Amygdala (tissue), 56 donors: ENCODE measurements around the gene CDC73.
"Not testable (repeated sequence)": the region's sequence is repeated elsewhere in the genome, so short reads cannot be mapped to it uniquely, and the experiment has no call there.

Experiments used
- DNase-seq, 56 donors: peaks; one replicate each; lab custom pipeline; 2025; lab: John Stamatoyannopoulos, UW

The CDC73 gene

GRCh38 chr1:193113258-193113991 is 8.4 kb upstream of the CDC73 start:
- DNase-seq = no peak

- DNase-seq = no peak
These were observed 7.9 kb upstream of the CDC73 start for GRCh38 chr1:193113992-193114332.

- DNase-seq = no peak
These were observed 7.2 kb upstream of the CDC73 start for GRCh38 chr1:193114485-193115095.

- no peak for DNase-seq
These were observed 6.1 kb upstream of the CDC73 start for GRCh38 chr1:193115629-193116227.

- not testable (repeated sequence) for DNase-seq
These were observed 4.7 kb upstream of the CDC73 start for GRCh38 chr1:193117167-193117566.

- no peak for DNase-seq
These were observed 3.6 kb upstream of the CDC73 start for GRCh38 chr1:193118194-193118593.

- no peak for DNase-seq
These were observed 2.8 kb upstream of the CDC73 start for GRCh38 chr1:193118803-193119730.

- no peak for DNase-seq
These were observed 1.1 kb upstream of the CDC73 start for GRCh38 chr1:193120604-193121166.

- DNase-seq = no peak
These were observed 1.9 kb downstream of the CDC73 start for GRCh38 chr1:193123751-193124150.

- no peak for DNase-seq
These were observed 3.5 kb downstream of the CDC73 start for GRCh38 chr1:193125369-193125768.

GRCh38 chr1:193131266-193131860 is 9.5 kb downstream of the CDC73 start:
- no peak for DNase-seq

GRCh38 chr1:193140254-193140653 is 18.4 kb downstream of the CDC73 start:
- no peak for DNase-seq

- no peak for DNase-seq
These were observed 20.0 kb downstream of the CDC73 start for GRCh38 chr1:193141804-193142203.

GRCh38 chr1:193142409-193142808 is 20.6 kb downstream of the CDC73 start:
- no peak for DNase-seq

- no peak for DNase-seq
These were observed 21.5 kb downstream of the CDC73 start for GRCh38 chr1:193143285-193143684.

- DNase-seq = no peak
These were observed 22.6 kb downstream of the CDC73 start for GRCh38 chr1:193144361-193144938.

- DNase-seq = no peak
These were observed 23.2 kb downstream of the CDC73 start for GRCh38 chr1:193144999-193145398.

GRCh38 chr1:193156117-193156821 is 34.4 kb downstream of the CDC73 start:
- DNase-seq = no peak

- no peak for DNase-seq
These were observed 35.0 kb downstream of the CDC73 start for GRCh38 chr1:193156822-193157142.
